ENCODE data around the gene CIB2.
A peak's percentile ranks its signal among the peaks of the same experiment; 100 is the strongest.

Gene CIB2

DNA sequence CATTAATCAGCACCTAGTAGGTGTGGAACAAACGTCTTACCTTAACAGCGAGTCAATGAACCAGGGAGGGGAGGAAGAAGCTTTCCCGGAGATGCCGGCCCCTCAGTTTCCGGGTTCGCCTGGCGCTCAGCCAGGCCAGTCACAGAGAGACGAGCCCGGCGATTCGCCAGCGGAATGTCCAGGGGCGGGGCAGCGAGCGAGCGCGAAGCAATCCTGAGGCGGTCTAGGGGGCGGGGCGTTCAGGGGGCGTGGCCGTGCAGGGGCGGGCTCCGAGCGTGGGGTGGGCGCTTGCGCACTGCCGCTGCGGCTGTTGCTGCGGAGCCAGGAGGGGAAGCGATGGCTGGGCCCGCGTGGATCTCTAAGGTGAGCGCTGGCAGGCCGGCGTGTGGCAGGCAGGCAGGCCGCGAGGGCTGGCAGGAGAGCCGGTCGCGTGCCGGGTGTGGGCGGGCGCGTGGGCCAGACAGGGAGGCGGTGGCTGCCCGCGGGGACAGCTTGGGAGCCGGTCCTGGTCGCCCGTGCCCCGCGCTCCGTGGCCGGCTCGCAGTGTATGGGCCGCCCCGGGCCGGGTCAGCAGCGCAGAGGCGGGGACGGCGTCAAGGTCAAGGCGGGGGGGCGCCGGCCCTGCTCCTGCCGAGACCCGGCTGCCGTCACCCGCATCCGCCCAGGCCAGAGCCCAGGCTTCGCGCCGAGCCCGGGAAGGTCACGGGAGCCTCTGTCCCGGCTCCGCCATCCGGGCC, 18.0 kb upstream of the CIB2 start, which contains the start of gene IDH3A:
IDH3A (plus strand) TSS at position 295 of the 737 bp plus-strand sequence; CDS start at position 337, 42 bp downstream.
- peak; percentile 95 for DNase-seq

- DNase-seq: no peak
These were observed 17.3 kb upstream of the CIB2 start for GRCh38 chr15:78148392-78149067.

DNA sequence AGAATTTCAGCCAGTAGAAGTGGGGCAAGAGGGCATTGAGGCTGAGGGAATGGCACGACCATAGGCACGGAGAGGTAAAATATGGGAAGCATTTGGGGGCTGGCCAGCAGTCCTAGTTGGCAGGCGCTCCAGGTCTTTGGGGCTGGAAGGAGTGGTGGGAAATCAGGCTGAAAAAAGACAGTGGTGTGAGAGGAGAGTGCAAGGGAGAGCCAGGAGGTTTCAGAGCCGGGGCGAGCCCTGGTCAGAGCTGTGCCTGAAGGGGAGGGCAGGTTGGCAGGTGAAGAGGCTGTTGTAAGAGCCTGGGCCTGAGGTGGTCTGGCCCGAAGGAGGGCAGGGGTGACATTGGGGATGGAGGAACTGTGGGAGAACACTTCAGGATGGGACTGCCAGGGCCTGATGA, 16.3 kb upstream of the CIB2 start:
- DNase-seq: no peak

- DNase-seq: no peak
These were observed 15.3 kb upstream of the CIB2 start for GRCh38 chr15:78146425-78147154.

DNA sequence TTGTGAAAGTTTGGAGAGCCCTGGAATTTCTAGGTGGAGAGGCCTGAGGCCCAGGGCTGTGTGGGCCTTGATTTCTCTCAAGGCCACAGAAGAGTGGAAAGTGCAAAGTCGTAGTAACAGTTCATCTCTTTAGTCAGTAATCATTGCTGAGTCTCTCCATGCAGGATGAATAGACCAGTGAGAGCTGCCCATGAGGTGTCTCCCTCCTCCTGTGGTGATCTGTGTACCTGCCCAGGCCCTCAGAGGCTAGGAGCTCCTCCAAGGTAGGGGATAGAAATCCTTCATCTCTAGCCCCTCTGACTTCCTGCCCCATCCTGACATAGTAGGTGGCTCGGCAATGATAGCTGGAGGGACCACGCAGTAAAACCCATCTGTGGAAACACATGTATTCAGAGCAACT, 11.1 kb upstream of the CIB2 start:
- no peak for DNase-seq

GRCh38 chr15:78140292-78140691, 9.0 kb upstream of the CIB2 start:
- DNase-seq: no peak

DNA sequence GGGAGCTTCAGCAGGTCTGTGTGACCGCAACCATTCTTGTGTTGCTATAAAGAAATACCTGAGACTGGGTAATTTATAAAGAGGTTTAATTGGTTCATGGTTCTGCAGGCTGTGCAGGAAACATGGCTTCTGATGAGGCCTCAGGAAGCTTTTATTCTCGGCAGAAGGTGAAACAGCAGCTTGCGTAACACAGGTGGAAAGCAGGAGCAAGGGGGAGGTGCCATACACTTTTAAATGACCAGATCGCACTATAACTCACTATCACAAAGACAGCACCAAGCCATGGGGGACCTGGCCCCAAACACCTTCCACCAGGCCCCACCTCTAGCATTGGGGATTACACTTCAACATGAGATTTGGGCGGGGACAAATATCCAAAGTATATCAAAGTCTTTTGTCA, 8.3 kb upstream of the CIB2 start:
- no peak for DNase-seq

- DNase-seq: no peak
These were observed 2.6 kb upstream of the CIB2 start for GRCh38 chr15:78133801-78134200.

GRCh38 chr15:78130466-78131294, 565 bp downstream of the CIB2 start:
- DNase-seq: no peak

DNA sequence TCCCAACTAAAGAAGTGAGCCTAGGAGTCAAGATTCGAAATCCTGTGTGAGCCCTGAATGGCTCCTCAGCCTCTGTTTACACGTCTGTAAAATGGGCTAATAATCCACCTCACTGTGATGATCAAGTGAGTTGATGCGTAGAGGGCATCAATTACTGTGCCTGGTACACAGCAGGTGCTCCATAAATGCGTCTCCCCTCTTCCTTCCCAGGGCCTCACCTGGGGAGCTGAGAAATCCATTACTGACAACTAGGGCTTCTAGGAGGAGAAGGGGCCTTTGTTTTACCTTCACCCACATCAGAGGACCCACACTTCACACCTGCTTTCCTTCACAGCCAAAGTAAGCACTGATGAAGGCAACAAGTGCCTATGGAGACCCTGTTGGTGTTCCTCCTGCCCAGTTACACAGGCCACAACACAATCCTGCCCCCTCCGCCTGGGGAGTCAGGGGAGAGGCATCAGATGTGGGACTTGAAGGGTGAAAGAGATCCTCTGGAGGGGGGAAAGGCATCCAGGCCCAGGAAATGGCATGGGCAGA, 1.4 kb downstream of the CIB2 start:
- no peak for DNase-seq

DNA sequence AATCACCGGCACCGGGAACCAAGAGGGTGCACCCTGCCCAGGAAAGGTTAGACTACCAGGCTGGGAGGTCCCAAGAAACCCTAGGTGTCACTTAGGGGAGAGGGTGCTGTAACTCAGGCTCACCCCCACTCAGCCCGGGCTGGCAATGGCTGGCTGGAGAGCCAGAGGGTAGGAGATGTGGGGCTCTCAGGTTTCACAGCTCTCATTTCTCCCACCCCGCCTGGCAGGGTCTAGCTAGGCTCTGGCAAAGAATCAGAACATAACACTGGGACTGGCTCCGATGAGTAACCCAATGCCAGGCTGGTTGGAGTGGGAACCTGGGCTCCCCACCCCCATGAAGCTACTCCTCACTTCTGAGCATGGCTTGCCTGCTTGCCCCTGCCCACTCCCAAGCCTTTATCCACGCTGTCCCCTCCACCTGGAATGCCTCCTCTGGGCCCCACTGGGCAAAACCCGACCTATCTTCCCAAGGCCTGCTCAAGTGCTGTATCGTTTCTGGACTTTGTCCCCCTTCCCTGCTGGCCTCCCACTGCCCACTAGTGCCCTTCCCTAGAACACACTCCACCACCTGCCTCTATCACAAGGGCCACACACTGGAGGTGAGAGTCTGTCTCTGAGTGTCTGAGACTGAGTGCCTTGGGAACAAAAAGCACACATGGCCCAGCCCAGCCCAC, 2.0 kb downstream of the CIB2 start:
- DNase-seq: peak; percentile 34

GRCh38 chr15:78127882-78128281, 3.4 kb downstream of the CIB2 start:
- DNase-seq: no peak

GRCh38 chr15:78125267-78125666, 6.0 kb downstream of the CIB2 start:
- DNase-seq: no peak

DNA sequence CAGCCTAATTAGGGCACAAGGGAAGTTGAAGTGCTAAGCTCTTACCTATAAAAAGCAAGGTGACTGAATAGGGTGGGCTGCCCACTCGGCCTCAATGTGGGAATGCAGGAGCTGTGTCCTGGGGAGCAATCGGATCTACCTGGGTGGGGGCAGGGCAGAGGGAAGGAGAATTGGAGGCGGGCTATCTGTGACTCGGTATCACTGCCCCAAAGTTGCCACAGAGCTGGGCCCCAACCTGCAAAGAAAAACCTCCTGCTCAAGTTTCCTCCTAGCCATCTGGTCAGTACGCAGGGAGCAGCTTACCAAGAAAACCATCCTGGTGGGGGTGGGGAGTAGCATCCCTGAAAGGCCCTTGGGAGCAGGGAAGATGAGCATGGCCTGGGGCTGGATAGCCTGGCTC, 10.7 kb downstream of the CIB2 start:
- DNase-seq: no peak

DNA sequence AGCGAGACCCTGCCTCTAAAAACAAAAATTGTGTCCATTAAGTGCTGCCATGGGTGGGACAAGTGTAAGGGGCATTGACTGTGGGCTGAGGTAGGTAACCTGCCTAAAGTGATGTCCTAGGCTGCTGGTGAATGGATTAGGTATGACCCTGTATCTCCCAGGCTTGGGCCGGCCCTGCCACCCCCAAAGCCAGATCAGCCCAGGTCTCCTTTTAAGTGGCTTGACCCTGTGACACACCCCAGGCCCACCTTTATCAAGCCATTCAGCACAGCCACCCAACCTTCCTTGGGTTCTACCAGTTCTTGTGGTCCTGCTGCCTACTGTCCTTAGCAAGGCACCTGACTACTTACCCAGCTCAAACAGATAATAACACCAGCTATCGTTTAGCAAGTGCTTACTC, 18.7 kb downstream of the CIB2 start:
- no peak for DNase-seq

GRCh38 chr15:78111788-78112187, 19.5 kb downstream of the CIB2 start:
- no peak for DNase-seq

DNA sequence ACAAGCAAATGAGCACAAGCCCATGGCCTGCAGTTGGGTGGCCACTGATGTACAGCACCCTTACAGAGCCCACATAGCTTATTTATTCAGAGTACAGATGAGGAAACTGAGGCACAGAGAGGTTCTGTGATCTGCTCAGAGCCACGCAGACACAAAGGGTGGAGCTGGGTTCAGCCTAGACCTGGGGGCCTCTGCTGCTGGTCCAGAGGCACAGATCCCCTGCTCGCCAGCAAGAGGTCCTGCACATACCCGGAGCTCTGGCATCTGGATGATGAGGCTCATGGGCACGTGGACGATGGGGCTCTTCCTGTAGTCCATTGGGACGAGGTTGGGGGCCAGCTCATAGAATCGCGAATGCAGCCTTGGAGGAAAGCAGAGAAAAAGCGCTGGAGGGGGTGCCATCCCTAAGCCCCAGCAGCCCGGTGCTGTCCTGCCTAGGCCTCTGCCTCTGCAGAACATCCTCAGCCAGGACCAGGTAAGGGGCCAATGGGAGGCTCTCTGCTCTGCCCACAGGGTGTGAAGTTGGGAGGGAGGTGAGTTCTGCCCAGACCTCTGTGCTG, 20.2 kb downstream of the CIB2 start:
- no peak for DNase-seq

- DNase-seq: no peak
These were observed 21.1 kb downstream of the CIB2 start for GRCh38 chr15:78110096-78110495.

DNA sequence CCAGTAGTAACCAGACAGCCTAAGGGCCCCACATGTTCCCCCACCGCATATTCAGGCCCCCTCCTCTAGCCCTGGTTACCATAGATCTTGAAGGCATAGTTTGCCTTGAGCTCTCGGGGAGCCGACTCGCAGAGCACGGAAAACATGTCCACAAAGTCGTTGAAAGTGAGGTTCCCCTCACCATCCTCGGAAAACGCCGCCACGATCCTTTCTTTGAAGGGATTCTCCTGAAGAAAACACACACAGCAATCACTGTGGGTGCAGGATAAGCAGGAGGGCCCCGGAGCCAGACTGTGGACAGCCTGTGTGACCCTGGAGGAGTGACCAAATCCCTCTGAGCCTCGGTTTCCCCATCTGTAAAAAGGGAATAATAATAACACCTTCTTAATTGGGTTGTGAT, 22.1 kb downstream of the CIB2 start:
- DNase-seq: no peak

GRCh38 chr15:78108300-78109084, 22.8 kb downstream of the CIB2 start:
- peak; percentile 81 for DNase-seq

DNA sequence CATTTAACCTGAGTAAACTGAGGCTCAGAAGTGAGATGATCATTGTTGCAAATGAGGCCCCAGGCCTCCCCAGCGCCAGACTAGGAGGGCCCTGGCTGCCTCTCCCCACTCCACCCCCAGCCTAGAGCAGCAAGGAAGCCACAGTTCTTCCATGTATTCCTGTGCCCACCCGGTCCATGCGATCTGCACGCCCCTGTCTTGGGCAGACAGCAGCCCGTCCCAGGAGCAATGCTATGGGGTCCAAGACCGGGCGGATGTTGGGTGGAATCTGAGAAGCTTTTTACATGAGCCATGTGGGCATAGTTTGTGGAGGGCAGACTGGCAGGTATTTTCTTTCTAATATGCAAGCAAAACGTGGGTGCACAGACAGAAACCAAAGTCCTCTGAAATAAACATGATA, 23.8 kb downstream of the CIB2 start:
- DNase-seq: no peak
